ENCODE results near the gene GPS2.
"Not testable (repeated sequence)": the region's sequence is repeated elsewhere in the genome, so short reads cannot be mapped to it uniquely, and the experiment has no call there.

Gene GPS2

GRCh38 chr17:7314719-7315569, at the start of gene GPS2:
GPS2 (minus strand) TSS chr17:7315360; CDS start chr17:7315052, 308 bp downstream.
- peak; percentile 55 for DNase-seq

- DNase-seq: no peak
Measured at GRCh38 chr17:7363311-7363710, 48.2 kb upstream of the GPS2 start.

- DNase-seq: no peak
Measured at GRCh38 chr17:7361906-7362305, 46.7 kb upstream of the GPS2 start.

- DNase-seq: no peak
Measured at GRCh38 chr17:7357381-7357780, 42.2 kb upstream of the GPS2 start.

- DNase-seq: no peak
Measured at GRCh38 chr17:7356756-7357155, 41.6 kb upstream of the GPS2 start.

- no peak for DNase-seq
Measured at GRCh38 chr17:7356072-7356549, 41.0 kb upstream of the GPS2 start.

- no peak for DNase-seq
Measured at GRCh38 chr17:7355573-7355972, 40.4 kb upstream of the GPS2 start.

- no peak for DNase-seq
Measured at GRCh38 chr17:7355053-7355452, 39.9 kb upstream of the GPS2 start, which contains the start of gene TMEM95. TMEM95 (plus strand) TSS chr17:7355156; CDS start chr17:7355205, 49 bp downstream.

- no peak for DNase-seq
Measured at GRCh38 chr17:7354262-7354843, 39.2 kb upstream of the GPS2 start.

GRCh38 chr17:7352910-7353635, 37.9 kb upstream of the GPS2 start:
- no peak for DNase-seq

GRCh38 chr17:7352503-7352889, 37.3 kb upstream of the GPS2 start:
- no peak for DNase-seq

GRCh38 chr17:7351665-7352502, 36.7 kb upstream of the GPS2 start, which contains the start of gene KCTD11:
KCTD11 (plus strand) TSS chr17:7352162.
- DNase-seq: peak; percentile 27

GRCh38 chr17:7348478-7349242, 33.5 kb upstream of the GPS2 start:
- DNase-seq: no peak

GRCh38 chr17:7347630-7348477, 32.7 kb upstream of the GPS2 start:
- DNase-seq: no peak

- no peak for DNase-seq
Measured at GRCh38 chr17:7346761-7347614, 31.8 kb upstream of the GPS2 start.

GRCh38 chr17:7343250-7343649, 28.1 kb upstream of the GPS2 start:
- DNase-seq: no peak

GRCh38 chr17:7341842-7342241, 26.7 kb upstream of the GPS2 start:
- no peak for DNase-seq

- DNase-seq: no peak
Measured at GRCh38 chr17:7340179-7340578, 25.0 kb upstream of the GPS2 start.

- DNase-seq: not testable (repeated sequence)
Measured at GRCh38 chr17:7337600-7337999, 22.4 kb upstream of the GPS2 start.

All from cortex of kidney (tissue), 1 donor.